B cell (primary cell): ENCODE data around the gene SRRM2. TPM values are rescaled to one million over a fixed set of nuclear protein-coding genes. Genes with fewer than 3 reads are reported as not detected.

Experiments used
- ATAC-seq: fragments of 200-7000 bp; cut with Tn5 transposase; one replicate; pipeline ENCODE4 v1.10.0; 2021; ENCODE audit warnings: low read depth, mild to moderate bottlenecking, moderate number of reproducible peaks, moderate library complexity
- CTCF ChIA-PET: fragments of 350-600 bp; sonication (Branson Sonifier 250); formaldehyde crosslinking; loops from one replicate; lab custom pipeline; 2021; ENCODE audit warnings: antibody characterized with exemption, inconsistent platforms; lab: Charles Lee
- POLR2A ChIA-PET: fragments of 350-600 bp; sonication (Branson Sonifier 250); formaldehyde crosslinking; loops from one replicate; lab custom pipeline; 2021; ENCODE audit warnings: antibody characterized with exemption; lab: Charles Lee
- DNase-seq: peaks from one replicate; pipeline ENCODE4 v3.0.0; 2013
- H2AFZ ChIP-seq: 2 replicates; pipeline ENCODE4 v1.6.1; 2012; ENCODE audit warnings: mild to moderate bottlenecking, low read depth, low read length; ENCODE audit not compliant: insufficient read depth, poor library complexity, severe bottlenecking
- H3K27ac ChIP-seq, 2 donors: 1 replicate in 1 of 2; 2 replicates in 1 of 2; pipeline ENCODE4 v1.5.1; 2012 to 2013; ENCODE audit warnings: low read length in 2 of 2, mild to moderate bottlenecking in 2 of 2, moderate library complexity in 1 of 2
- H3K27me3 ChIP-seq, 4 experiments: fragments of 200-600 bp in 1 of 4; sonication (generic) in 1 of 4; replicated peaks in 1 of 4; 1 replicate in 2 of 4; 2 replicates in 2 of 4; pipeline versions ENCODE4 v1.6.1 to v1.7.0; 2013 to 2016; ENCODE audit warnings: low read length in 3 of 4, mild to moderate bottlenecking in 2 of 4, mixed read lengths in 1 of 4, moderate library complexity in 1 of 4; ENCODE audit not compliant: insufficient read depth in 4 of 4, control insufficient read depth in 3 of 4; ENCODE audit errors: control extremely low read depth in 1 of 4
- H3K36me3 ChIP-seq, 2 experiments: replicated peaks in 1 of 2; 1 replicate in 1 of 2; 2 replicates in 1 of 2; pipeline versions ENCODE4 v1.6.1 to v1.7.1; 2013; ENCODE audit warnings: low read length in 1 of 2; ENCODE audit not compliant: insufficient read depth in 2 of 2, control insufficient read depth in 1 of 2; ENCODE audit errors: control extremely low read depth in 1 of 2, extremely low read depth in 1 of 2
- H3K4me1 ChIP-seq, 2 donors: fragments of 200-600 bp in 1 of 2; sonication (generic) in 1 of 2; 1 replicate in 1 of 2; 2 replicates in 1 of 2; pipeline versions ENCODE4 v1.5.1 to v1.6.1; 2013 to 2017; ENCODE audit warnings: low read length in 2 of 2; ENCODE audit not compliant: control insufficient read depth in 2 of 2, insufficient read depth in 2 of 2
- H3K4me2 ChIP-seq: replicated peaks from 2 replicates; pipeline ENCODE3; 2012; ENCODE audit warnings: mild to moderate bottlenecking, low read depth, low read length; ENCODE audit not compliant: poor library complexity, severe bottlenecking
- H3K4me3 ChIP-seq, 5 experiments: fragments of 200-600 bp in 1 of 5; sonication (generic) in 1 of 5; 1 replicate in 3 of 5; 2 replicates in 2 of 5; pipeline versions ENCODE4 v1.5.1 to v1.7.0; 2011 to 2016; ENCODE audit warnings: low read length in 4 of 5, mild to moderate bottlenecking in 4 of 5, low read depth in 2 of 5, control low read depth in 1 of 5, moderate library complexity in 1 of 5; ENCODE audit not compliant: insufficient read depth in 1 of 5; ENCODE audit errors: control extremely low read depth in 1 of 5, extremely low read depth in 1 of 5
- H3K79me2 ChIP-seq: fragments of 200-600 bp; sonication (generic); one replicate; pipeline ENCODE4 v1.6.0; 2016; ENCODE audit warnings: low read length; ENCODE audit not compliant: control insufficient read depth, insufficient read depth
- H3K9ac ChIP-seq: fragments of 200-600 bp; sonication (generic); 2 replicates; pipeline ENCODE4 v1.6.1; 2017; ENCODE audit warnings: mild to moderate bottlenecking, low read length, moderate library complexity
- H3K9me3 ChIP-seq, 3 donors: one replicate each; pipeline versions ENCODE4 v1.6.1 to v1.7.1; 2013; ENCODE audit warnings: low read length in 2 of 3; ENCODE audit not compliant: control insufficient read depth in 2 of 3, insufficient read depth in 1 of 3; ENCODE audit errors: control extremely low read depth in 1 of 3
- H4K20me1 ChIP-seq: 2 replicates; pipeline ENCODE4 v1.6.0; 2012; ENCODE audit warnings: mild to moderate bottlenecking, low read length; ENCODE audit not compliant: insufficient read depth, control insufficient read depth, poor library complexity, severe bottlenecking
- H3K27ac Mint-ChIP-seq: one replicate; pipeline ENCODE4 v1.8.0; 2021; ENCODE audit warnings: mixed read lengths
- H3K27me3 Mint-ChIP-seq: one replicate; pipeline ENCODE4 v1.8.0; 2021; ENCODE audit warnings: mixed read lengths
- H3K4me1 Mint-ChIP-seq: one replicate; pipeline ENCODE4 v1.8.0; 2021; ENCODE audit warnings: mixed read lengths
- H3K4me3 Mint-ChIP-seq: one replicate; pipeline ENCODE4 v1.8.0; 2021; ENCODE audit warnings: mixed read lengths
- H3K9me3 Mint-ChIP-seq: one replicate; pipeline ENCODE4 v1.8.0; 2022; ENCODE audit warnings: mixed read lengths; ENCODE audit not compliant: insufficient read depth
- EZH2 ChIP-seq: IDR thresholded peaks from 2 replicates; pipeline ENCODE4 v1.6.1; 2012; ENCODE audit warnings: borderline replicate concordance, low read depth, mild to moderate bottlenecking, moderate library complexity, low read length; ENCODE audit not compliant: insufficient read depth, poor library complexity, severe bottlenecking
- WGBS: methylation state at CpG from one replicate; pipeline ENCODE4 v1.1.5; 2013; ENCODE audit warnings: missing lambda C conversion rate; ENCODE audit not compliant: insufficient coverage; 5-methylcytosine and 5-hydroxymethylcytosine counted together
- intact Hi-C: fragments of 100-400 bp; cut with micrococcal nuclease; formaldehyde crosslinking; loops from one replicate; pipeline ENCODE4 v1.10.0; 2022
- polyA plus RNA-seq: library from polyadenylated mRNA; depleted of rRNA; stranded (reverse); fragments of >200 nt; gene quantifications from 2 replicates; pipeline ENCODE4 v1.2.3, GENCODE V29; 2012
- total RNA-seq, 2 donors: library from RNA; stranded (reverse); fragments of 120-200 nt in 1 of 2; gene quantifications; 1 replicate in 1 of 2; 2 replicates in 1 of 2; pipeline versions ENCODE4 v1.2.3 to v1.2.4, GENCODE V29; 2013 to 2022
- TF ChIP-seq, protein P1 (sequence below): fragments of 200-600 bp; IDR thresholded peaks from one replicate; pipeline ENCODE4 v1.8.0; 2022; ENCODE audit warnings: antibody characterized with exemption, mild to moderate bottlenecking

The SRRM2 gene
- total and polyA plus RNA-seq, 2 donors (not counting 1 experiment from before 2014, with no cell fraction given): 1,485 to 1,879 TPM

GRCh38 chr16:2745961-2746360, 6.5 kb upstream of the SRRM2 start:
- no peak overlapping the region for H3K9ac ChIP-seq
- no peaks in the 10 kb centered on the region for H4K20me1 ChIP-seq
- no peak overlapping the region for H3K4me2 ChIP-seq
- ChIA-PET CTCF (no interaction called here), POLR2A (interaction anchor here (0.7 to 1.1 kb wide), 2 partner anchors 136 to 754 kb away, joined by 5 to 6 read pairs; no protein-coding TSS in a partner anchor)
- no peaks in the 10 kb centered on the region for H3K9me3 ChIP-seq
- no peak overlapping the region for H3K4me3 ChIP-seq
- ATAC-seq: no peak
- intact Hi-C loops: no loop called here
- TF ChIP-seq, protein P1, sequence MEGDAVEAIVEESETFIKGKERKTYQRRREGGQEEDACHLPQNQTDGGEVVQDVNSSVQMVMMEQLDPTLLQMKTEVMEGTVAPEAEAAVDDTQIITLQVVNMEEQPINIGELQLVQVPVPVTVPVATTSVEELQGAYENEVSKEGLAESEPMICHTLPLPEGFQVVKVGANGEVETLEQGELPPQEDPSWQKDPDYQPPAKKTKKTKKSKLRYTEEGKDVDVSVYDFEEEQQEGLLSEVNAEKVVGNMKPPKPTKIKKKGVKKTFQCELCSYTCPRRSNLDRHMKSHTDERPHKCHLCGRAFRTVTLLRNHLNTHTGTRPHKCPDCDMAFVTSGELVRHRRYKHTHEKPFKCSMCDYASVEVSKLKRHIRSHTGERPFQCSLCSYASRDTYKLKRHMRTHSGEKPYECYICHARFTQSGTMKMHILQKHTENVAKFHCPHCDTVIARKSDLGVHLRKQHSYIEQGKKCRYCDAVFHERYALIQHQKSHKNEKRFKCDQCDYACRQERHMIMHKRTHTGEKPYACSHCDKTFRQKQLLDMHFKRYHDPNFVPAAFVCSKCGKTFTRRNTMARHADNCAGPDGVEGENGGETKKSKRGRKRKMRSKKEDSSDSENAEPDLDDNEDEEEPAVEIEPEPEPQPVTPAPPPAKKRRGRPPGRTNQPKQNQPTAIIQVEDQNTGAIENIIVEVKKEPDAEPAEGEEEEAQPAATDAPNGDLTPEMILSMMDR: no peak
- TF ChIP-seq EZH2: no peak
- peaks cover 16% of the 10 kb centered on the region for H3K79me2 ChIP-seq
- Mint-ChIP-seq H3K4me3 (no peak overlapping the region), H3K27me3 (no peaks in the 10 kb centered on the region), H3K27ac (no peak overlapping the region), H3K9me3 (no peaks in the 10 kb centered on the region), H3K4me1 (peaks cover 3% of the 10 kb centered on the region)
- H3K27ac ChIP-seq: no peak overlapping the region
- H3K4me1 ChIP-seq: no peaks in the 10 kb centered on the region
- H3K27me3 ChIP-seq: no peaks in the 10 kb centered on the region
- 92% methylated on average over 8 of the region's 9 CpGs for WGBS
- no peaks in the 10 kb centered on the region for H3K36me3 ChIP-seq
- H2AFZ ChIP-seq: no peak overlapping the region
- DNase-seq: no peak

GRCh38 chr16:2748757-2749455, 3.5 kb upstream of the SRRM2 start:
- H3K4me1 Mint-ChIP-seq: peaks cover 19% of the 10 kb centered on the region
- H3K4me2 ChIP-seq: no peak overlapping the region
- H3K27ac Mint-ChIP-seq: no peak overlapping the region
- POLR2A ChIA-PET: interaction anchor here (0.7 kb wide), 1 partner anchor 722 kb away, joined by 6 read pairs; no protein-coding TSS in a partner anchor
- no peak overlapping the region for H3K4me3 Mint-ChIP-seq
- H3K36me3 ChIP-seq: no peaks in the 10 kb centered on the region
- no peak overlapping the region for H3K4me3 ChIP-seq
- no peak overlapping the region for H3K9ac ChIP-seq
- ATAC-seq: no peak
- H2AFZ ChIP-seq: no peak overlapping the region
- CTCF ChIA-PET: no interaction called here
- no peaks in the 10 kb centered on the region for H3K27me3 ChIP-seq
- intact Hi-C loops: no loop called here
- DNase-seq: no peak
- H3K27me3 Mint-ChIP-seq: no peaks in the 10 kb centered on the region
- TF ChIP-seq, protein P1: no peak
- peaks cover 31% of the 10 kb centered on the region for H3K79me2 ChIP-seq
- H3K9me3 Mint-ChIP-seq: peaks cover 2% of the 10 kb centered on the region
- peaks cover 0 to 10% (median 3%) of the 10 kb centered on the region in 3 donors for H3K9me3 ChIP-seq
- H3K27ac ChIP-seq: no peak overlapping the region
- H4K20me1 ChIP-seq: peaks cover 11% of the 10 kb centered on the region
- peaks cover 16 to 19% of the 10 kb centered on the region in 2 donors for H3K4me1 ChIP-seq
- 98% methylated on average over 6 of the region's 7 CpGs for WGBS
